CD4-positive, alpha-beta T cell treated with Interleukin-17A for 4 hours (primary cell): Measurements from ENCODE around the gene CHAF1A.

ENCODE experiments used
- DNase-seq: peaks from one replicate; pipeline ENCODE4 v3.0.0-alpha.2; 2020; ENCODE audit warnings: mixed read lengths

The CHAF1A gene

DNA sequence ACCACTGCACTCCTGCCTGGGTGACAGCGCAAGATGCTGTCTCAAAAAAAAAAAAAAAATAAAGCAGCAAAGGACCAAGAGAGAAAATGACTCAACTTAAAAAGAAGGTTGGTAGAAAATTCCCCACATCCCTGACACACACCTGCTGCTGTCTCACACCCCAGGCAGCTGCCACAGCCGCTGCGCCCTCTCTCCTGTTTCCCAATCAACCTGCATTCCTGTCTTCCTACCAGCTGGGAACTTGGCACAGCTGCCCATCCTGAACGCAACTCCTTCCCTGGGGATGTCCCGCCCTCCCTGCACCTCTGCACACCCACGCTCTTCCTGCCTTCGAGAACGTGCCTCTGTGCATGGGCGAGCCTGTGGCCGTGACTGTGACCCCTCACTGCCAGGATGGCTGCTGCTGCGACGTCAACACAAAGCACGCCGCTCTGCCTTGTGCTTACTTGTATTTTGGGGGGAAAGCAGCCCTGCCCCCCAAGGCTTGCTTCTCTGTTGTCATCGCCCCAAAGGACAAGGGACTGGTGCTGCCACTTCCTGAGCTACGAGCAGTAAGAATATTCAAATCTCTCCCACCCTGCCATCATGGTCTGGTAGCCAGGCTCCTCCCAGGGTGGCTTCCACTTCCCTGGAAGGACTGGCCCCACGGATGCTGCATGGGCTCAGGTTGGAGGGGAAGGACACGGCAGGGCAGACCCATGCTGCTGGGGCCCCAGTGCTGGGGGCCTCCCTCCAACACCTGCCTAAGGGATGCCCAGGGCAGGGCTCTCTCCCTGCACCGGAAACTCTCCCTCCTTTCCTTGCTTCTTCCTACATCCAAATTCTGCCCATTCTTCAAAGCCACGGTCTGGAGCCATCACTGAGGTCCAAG is 22.8 kb upstream of the CHAF1A start:
- peak; percentile 41 for DNase-seq

DNA sequence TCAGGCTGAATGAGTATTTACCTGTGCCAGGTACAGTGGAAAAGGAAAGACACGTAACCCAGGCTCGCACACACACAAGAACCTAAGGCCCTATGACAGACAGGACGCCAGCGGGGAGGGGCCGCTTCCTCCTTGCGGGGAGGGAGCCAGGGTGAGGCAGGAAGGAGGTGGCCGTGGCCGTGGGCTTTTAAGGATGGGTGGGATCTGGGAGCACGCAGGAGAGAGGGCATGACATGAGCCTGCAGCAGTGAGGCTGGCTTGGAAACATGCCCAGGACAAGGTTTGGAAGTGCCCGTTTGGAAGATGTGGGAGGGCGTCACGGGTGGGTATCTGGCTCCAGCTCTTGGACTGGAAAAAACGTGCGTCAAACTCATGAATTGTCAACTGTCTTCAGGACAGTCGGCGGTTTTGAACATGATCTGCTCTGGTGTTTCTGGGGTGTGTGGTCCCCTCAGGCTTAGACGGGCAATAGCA is 22.1 kb upstream of the CHAF1A start:
- peak; percentile 81 for DNase-seq

DNA sequence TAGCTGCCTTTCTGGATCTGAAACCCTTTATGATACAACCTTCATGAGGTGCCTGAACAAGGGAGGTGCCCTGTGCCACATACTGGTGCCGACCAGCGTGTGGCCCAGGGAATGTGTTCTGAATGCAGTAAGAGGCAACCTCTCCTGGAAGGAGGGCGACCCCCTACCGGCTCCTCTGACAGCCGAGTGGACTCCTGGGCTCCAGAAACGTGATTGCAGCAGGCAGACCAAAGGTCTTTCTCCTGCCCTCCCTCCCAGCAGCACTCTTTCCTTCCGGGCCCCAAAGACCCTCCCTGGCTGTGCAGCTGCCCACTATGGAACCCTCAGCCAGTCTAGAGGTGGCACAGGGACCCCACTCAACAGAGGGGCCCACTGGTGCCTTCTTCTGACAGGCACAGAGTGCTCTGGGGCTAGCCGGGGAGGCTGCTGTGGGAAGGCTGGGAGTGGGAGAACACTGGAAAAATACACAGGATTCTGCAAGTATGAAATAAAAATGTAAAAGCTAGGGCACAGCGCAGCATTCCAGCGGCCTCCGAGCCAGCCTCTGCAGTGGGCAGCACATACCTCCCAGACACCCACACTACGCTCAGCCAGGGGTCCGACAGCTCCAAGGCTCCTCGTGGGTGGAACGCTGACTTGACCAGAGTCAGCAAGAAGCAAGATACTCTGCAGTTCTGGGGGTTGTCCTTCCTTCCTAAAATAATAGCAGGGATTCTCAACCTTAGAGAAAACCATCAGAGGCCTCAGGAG is 17.0 kb upstream of the CHAF1A start:
- DNase-seq, result no peak

DNA sequence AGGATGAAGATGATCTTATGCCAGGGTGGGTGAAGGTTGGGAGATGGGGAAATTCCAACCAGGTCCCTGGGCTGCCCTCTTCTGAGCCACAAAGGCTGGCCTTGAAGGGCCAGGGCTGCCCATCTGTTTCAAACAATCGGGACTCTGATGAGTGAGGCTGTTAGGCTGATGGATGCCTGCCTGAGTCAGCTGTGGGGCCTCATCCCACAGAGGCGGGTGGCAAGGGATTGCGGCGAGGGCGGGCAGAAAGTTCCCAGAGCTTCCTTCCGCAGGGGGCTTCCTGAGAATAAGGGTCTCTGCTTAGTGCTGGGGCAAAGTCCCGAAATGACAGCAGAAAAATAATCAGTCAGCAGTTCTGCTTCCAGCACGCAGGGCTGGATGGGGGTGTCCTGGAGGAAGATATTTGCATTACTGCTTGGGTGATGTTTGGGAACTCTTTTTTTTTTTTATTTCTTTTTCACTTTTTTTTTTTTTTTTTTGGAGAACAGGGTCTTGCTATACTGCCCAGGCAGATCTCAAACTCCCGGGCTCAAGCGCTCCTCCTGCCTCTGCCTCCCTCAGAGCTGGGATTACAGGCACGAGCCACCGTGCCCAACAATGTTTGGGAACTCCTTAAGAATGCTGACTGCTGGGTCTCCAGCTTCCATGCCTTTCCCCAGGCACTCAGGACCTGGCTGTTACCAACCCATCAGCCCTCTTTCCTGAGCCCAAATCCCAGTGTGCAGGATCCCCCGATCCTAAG is 16.2 kb upstream of the CHAF1A start:
- DNase-seq, result no peak

DNA sequence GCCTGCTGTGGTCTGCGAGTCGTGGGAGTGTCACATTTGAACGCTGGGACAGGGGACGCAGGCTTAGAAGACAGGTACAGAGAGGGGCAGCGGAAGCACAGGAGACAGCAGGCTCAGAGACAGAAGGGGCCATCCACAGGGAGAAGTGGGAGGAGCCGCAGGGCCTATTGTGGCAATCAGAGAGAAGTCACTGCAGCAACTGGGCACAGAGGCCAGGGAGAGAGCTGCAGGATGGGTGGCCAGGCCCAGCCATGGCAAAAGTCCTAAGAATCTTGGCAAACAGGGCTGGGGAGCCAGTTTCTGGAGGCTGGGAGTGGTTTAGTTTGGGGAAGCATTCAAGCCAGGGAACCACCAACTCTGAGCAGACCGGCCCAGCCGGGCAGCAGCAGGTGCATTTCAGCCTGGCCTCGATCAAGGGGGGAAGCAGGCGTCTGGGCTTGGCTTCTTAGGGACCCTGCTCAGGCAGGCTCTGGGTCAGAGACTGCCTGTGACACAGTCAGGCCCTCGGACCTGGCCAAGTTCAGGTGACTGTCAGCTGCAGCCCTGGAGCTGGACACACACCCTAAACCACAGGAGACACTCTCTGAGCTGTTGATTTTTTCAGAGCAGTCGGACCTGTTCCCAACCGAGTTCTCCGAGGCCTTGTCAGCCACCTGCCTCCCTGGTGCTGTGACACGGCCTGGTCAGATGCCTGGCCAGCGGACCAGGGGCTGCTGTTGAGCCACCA is 13.9 kb upstream of the CHAF1A start:
- DNase-seq, result no peak

DNA sequence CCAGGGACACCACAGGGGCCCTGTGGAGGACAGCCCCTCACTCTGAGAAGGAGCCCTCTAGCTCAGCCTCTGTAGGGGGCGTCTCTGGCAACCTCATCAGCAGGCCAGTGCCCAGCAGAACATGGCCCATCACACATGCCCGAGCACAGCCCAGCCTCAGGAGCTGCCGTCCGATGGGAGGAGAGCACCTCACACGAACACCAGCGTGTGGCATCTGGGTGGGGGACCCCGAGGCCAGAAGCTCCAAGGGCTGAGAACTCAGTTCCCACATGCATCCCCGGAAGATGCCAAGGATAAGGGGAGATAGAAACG is 13.4 kb upstream of the CHAF1A start:
- DNase-seq, result no peak

DNA sequence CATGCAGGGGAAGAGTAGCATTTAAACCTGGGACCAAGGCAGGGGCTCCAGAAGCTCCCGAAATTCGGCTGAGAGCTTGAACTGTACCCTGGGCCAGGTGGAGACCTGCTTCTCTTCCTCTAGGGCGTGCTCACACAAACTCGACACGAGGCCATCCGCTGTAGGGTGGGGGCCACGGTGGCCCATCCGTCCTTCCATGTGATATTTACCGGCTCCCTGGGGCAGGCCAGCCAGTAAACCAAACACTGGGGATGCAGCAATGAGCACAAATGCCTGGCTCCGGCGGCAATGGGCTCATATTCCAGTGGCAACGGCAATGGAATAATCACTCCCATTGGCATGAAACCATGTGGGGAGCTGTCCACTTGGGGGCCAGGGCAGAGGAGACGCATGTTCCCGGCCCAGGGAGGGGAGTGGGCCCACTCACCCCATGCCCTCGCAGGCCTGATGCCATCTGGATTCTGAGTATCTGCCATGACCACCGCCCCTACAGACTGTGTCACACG is 12.9 kb upstream of the CHAF1A start:
- no peak for DNase-seq

DNA sequence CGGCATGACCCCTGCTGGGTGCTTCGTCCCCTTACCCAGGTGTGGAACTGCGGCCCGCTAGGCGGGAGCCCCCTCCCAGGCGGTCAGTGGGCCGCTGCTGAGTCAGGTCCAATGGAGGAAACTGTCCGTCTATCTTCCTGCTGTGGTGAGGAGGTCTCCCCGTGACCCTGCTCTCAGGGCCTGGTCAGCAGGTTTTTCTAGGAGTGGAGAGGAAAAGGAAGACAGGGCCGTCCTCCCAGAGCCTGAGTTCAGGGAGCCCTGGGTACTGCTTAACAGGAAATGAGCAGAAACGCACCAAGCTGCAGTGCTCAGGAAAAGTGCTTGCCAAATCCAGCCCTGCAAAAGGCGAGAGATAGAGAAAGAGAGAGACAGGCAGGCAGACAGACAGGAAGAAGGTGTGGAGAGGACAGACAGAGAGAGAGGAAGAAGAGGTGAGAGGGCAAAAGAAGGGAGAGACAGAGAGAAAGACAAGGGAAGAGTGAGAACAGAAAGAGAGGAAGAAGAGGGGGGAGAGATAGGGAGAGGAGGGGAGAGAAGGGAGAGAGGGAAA is 12.3 kb upstream of the CHAF1A start:
- DNase-seq, result no peak

DNA sequence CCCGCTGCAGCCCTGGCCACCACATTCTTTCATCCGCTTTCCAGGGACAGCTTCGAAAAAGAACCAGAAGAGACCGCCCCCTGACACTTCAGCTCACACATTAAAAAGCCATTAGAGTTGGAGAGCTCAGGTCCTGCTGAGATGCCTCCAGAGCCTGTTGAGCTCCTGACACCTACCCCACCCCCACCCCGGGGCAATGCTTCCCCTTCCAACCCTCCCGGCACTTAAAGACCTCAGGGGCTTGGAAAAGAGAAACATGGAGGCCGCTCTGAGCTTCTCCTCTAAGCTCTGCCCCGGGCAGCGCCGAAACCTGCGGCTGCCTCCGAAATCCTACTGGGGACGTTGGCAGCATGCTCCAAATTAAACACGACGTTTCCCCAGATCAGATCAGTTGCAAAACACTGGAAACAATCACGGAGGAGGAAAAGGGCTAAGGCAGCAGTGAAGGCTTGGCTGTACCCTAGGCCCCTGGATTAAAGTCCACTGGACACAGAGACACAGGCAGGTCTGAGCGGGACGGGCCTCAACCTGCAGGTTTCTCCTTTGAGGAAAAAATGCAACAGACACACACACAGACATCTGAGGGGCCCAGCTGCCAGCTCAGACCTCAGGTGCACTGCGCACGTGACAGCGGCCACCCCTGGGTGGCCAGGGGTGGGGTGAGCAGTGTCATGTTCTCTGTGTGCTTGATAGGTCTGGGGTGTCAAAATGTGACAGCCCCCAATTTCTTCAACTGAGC is 11.7 kb upstream of the CHAF1A start:
- DNase-seq, result no peak

DNA sequence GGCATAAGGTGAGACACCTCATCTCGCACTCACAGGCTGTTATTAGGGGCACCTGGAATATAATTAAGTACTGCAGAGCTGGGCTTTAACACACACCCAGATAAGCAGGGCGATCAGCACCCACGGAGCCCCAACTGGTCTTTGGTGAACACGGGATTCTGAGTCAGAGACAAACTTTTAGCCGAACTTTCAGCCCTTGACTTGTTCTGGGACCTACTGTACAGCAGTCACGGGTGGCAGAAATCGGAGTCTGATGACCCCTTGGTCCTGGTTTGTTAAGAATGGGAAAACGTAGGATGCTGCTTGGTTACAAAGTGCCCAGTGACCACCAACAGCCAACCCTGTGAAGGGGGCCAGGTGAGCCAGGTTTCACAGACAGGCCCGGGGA is 11.1 kb upstream of the CHAF1A start:
- DNase-seq, result no peak

DNA sequence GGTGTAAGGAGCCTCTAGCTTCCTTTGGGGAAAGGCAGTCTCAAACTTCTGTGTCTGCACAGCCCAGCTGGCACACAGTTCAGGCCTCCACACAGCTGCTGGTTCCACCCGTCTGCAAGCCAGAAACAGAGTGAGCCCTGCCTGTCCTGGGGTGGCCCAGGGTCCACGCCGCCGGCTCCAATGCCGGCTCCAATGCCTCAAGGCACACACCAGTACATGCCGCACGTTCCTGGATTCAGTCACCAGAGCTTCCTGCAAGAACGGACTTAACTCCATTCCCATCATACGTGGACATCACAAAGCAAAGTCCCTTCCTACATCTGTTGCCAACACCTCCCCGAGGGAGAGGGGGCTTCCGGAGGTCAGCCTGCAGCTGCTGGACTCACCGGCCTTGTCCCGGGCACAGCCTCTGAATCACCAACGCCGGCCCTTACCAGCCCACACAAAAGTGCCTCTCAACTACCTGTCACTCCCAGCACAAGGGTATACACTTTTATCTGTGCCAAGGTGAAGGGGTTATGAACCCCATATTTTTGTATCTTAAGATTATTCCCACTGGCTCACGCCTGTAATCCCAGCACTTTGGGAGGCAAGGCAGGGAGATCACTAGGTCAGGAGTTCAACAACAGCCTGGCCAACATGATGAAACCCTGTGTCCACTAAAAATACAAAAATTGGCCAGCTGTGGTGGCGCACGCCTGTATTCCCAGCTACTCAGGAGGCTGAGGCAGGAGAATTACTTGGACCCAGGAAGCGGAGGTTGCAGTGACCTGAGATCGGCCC is 10.5 kb upstream of the CHAF1A start:
- no peak for DNase-seq

DNA sequence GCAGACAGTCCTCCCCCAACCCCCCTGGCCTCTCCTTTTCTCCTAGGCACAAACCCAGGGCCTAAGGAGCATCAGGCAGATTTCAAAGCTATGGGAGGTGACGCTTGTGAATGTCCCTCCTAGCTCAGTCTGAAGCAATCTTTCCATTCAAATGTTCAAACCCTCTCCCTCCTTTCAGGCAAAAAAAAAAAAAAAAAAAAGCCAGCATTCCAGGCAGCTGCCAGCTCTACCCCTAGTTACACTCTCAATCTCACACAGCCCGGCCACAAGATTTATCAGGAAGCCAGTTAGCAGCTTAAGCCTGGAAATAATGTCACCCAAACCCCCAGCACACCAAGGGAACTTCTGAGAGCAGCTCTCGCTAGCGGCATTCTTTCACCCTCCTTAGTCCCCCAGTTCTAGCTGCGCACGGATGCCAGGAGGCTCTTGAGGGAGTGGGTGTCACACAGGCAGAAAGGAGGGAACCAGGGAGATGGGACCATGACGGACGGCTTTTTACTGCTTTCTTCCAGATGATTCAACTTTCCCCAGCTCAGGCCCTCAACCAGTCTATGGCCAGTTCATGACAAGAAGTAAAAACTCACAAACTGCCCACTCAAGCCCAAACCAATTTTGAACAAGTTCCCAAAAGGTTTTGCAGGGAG is 8.4 kb upstream of the CHAF1A start:
- no peak for DNase-seq

DNA sequence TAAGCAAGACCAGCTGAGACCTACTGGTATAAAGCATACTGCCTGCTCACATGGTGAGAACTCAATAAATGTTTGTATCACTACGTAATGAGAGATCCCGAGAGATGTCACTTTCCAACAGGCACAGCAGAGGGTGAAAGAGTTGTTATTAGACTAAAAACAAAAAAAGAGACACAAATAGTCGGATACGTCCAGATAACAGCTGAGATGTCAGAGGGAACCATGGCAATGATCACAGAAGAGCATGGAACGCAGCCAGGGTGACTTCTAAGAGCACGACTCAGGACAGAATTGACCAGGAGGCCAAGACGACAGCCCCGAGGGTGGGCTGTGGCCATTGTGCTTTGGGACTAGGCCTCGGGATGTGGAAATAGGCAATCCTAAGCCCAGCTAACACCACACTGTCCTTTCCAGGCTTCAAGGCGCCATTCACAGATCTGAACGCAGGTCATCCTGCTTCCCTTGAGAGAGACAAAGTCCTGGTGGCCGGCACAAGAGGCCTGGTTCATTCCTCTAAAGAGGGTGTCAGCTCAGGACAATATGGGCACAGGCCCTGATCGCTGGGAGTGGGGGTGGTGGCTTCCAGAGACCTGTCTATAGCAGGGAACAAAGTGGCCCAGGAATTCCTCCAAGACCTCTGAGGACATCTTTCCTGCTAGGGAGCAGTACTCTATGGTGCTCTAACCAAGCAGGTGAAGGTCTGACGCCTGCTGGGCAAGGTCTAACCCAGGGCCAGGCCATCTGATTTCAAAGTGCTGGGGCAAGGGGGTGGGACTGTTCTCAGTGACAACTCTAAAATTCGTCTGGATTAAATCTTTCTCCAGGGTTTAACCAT is 5.3 kb upstream of the CHAF1A start:
- DNase-seq, result no peak

DNA sequence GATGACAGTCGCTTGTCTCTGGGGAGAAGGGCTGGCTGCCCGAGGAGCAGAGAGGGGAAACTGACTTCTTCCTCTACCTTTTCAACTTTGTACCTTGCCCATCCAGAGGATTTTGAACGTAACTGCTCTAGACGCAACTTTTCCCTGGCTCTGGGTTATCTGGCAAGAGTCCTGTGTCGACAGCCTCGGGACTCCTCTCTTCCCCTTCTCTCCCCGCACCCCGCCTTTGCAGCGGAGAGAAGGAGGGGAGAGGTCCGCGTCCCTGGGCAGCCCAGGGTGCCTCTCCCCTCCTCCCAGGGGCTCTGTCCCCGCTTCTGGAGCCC is 2.7 kb upstream of the CHAF1A start:
- DNase-seq, result no peak

DNA sequence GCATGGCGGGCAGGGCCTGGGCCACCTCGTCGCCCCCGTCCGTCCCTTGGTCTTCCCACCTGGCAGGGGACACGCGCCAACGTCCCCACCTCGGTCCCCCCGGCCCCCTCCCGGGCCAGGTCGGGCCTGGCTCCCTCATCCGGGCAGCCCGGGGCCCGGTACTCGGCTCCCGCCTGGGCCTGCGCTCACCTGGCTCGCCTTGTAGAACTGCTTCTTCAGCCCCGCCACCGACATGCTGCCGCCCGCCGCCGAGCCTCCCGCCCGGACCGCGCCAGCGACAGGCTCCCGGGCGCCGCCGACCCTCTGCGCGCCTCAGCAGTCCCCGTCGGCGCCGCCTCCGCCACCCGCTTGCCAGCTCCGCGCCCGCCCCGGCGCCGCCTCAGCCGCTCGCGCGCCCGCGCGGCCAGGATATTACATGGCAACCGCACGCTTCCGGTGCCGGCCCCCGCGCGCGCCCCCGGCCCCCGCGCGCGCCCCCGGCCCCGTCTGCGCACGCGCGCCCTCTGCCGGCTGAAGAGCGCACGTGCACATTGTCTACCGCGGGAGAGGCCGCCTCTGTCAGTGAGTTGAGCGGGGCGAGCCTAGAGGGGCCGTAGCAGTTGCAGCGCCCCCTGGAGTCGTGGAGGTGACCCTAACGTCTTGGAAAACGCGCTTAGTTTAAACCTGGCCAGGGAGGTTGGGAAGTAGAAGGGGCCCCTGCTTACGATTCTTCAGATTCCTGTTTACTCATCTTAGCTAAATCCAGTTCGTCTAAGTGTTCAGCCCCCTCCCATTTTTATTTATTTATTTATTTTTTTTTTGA is 2.1 kb upstream of the CHAF1A start, which contains the start of gene SH3GL1:
SH3GL1 (minus strand) TSS at position 413 of the 802 bp plus-strand sequence; CDS start at position 234, 179 bp downstream.
- peak; percentile 94 for DNase-seq

DNA sequence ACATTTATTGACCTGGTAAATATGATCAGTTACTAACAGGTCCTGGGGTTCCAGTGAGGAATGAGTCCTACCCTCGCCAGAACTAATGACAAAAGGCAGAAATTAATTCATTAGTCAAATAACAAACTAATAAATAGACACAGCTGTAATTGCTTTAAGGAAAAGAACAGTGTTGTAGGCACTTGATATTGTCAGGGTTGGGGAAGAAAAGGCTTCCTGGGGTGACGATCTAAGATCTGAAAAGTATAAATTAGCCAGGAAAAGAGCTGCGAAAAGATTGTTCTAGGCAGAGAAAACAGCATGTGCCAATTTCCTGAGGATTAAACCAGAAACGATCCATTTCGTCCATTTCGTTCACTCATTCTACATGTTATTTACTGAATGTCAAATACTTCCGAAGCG is 670 bp upstream of the CHAF1A start:
- no peak for DNase-seq

DNA sequence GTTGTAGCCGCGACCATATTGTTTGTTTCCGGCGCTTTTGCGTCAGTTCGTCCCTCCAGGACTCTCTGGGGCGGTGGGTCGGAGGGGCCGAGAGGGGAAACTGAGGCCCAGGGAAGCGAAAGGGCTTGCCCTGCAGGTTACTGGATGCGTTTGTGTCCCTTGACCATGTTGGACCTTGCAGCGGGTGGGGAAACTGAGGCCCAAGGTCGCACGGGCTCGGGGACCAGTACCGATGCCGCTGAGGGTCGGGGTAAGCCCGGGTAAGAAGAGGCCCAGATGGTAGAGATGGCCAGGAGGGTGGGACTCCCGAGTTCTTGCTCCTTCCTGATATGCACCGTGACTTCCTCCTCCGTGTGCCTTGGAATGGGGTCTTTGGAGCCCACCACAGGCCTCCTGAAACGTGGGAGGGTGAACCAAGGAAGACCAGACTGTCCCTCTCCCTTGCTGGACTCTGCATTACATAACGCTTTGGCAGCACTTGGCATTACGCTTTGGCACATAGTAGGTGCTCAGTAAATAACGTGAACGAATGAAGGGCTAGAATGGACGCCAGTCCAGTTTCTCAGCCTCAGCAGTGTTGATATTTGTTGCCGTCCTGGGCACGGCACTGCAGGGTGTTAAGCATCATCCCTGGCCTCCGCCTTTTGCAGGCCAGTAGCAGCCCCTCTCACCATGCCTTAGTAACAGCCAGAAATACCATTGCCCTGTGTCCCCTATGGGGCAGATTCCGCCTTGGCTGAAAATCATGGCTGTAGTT is 743 bp downstream of the CHAF1A start:
- no peak for DNase-seq

DNA sequence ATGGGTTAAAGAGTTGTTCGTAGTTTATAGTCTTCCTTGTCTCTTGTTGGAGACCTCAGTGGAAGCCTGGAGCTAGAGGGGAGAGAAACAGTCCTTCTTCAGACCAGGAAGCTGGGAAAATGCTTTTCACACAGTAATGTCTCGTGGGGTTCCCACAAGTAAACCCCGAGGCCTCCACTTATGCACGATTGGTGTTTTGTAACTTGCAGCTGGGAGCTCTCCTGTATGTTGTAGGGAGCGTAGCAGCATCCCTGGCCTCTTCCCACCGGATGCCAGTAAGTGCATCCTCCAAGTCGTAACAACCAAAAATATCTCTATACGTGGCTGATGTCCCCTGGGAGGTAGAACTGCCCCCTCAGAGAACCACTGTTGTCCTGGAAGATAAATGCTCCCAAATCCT is 3.5 kb downstream of the CHAF1A start:
- no peak for DNase-seq
